GM20000 (cell line): ENCODE data around the gene LGSN.
A peak's percentile ranks its signal among the peaks of the same experiment; 100 is the strongest.
"Not testable (repeated sequence)": the region's sequence is repeated elsewhere in the genome, so short reads cannot be mapped to it uniquely, and the experiment has no call there.

ENCODE experiments used
- DNase-seq: peaks from one replicate; pipeline ENCODE4 v3.0.0; 2012; ENCODE audit warnings: low spot score
- TF ChIP-seq, protein P1 (sequence below): IDR thresholded peaks from 2 replicates; pipeline ENCODE4 v1.5.1; 2012; ENCODE audit warnings: mild to moderate bottlenecking, control low read depth; ENCODE audit errors: extremely low read depth, missing control alignments

The LGSN gene

DNA sequence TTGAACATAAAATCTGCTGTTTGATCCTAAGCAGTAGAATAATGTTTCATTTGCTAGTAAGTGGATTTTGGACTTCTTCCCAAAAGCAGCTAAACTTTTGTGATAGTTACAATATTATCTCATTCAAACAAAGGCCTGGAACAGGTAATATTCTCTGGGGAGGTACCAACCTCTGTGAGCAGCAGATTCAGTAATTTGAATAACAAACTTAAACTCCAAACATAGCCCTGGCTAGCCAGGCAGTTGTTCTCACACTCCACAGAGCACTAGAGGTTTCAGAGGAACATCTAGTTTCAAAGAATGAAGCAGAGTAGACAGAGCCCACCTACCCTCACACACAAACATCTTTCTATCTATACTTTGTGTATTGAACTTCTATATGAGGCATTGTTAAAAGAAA is 40.9 kb downstream of the LGSN start:
- TF ChIP-seq, protein P1, sequence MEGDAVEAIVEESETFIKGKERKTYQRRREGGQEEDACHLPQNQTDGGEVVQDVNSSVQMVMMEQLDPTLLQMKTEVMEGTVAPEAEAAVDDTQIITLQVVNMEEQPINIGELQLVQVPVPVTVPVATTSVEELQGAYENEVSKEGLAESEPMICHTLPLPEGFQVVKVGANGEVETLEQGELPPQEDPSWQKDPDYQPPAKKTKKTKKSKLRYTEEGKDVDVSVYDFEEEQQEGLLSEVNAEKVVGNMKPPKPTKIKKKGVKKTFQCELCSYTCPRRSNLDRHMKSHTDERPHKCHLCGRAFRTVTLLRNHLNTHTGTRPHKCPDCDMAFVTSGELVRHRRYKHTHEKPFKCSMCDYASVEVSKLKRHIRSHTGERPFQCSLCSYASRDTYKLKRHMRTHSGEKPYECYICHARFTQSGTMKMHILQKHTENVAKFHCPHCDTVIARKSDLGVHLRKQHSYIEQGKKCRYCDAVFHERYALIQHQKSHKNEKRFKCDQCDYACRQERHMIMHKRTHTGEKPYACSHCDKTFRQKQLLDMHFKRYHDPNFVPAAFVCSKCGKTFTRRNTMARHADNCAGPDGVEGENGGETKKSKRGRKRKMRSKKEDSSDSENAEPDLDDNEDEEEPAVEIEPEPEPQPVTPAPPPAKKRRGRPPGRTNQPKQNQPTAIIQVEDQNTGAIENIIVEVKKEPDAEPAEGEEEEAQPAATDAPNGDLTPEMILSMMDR = no peak
- no peak for DNase-seq

DNA sequence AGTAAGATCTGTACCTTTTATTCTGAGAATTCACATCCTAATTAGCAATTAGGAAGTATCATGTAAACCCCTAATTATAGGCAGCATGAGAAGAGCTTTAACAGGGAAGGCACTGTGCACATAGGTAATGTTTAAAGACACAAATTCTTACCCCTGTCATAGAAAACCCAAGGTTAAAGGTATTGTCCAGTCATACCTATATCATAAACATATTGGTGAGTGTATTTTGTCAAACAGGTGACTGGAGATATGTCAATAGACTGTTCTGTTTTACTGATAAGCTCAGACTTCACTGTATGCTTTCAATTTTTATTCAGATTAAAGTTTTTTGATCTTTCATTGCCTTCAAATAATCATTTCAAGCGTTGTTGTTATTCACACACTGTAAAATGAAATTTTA is 43.8 kb downstream of the LGSN start:
- DNase-seq = no peak
- TF ChIP-seq, protein P1 = no peak

DNA sequence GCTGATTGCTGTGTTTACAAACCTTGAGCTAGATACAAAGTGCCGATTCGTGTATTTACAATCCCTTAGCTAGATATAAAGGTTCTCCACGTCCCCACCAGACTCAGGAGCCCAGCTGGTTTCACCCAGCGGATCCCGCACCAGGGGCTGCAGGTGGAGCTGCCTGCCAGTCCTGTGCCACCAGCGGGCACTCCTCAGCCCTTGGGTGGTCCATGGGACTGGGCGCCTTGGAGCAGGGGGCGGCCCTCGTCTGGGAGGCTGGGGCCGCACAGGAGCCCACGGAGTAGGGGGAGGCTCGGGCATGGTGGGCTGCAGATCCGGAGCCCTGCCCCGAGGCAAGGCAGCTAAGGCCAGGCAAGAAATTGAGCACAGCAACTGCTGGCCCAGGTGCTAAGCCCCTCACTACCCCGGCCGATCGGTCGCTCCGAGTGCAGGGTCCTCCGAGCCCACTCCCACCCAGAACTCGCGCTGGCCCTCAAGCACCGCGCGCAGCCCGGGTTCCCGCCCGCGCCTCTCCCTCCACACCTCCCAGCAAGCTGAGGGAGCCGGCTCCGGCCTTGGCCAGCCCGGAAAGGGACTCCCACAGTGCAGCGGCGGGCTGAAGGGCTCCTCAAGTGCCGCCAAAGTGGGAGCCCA is 44.9 kb downstream of the LGSN start:
- not testable (repeated sequence) for DNase-seq

DNA sequence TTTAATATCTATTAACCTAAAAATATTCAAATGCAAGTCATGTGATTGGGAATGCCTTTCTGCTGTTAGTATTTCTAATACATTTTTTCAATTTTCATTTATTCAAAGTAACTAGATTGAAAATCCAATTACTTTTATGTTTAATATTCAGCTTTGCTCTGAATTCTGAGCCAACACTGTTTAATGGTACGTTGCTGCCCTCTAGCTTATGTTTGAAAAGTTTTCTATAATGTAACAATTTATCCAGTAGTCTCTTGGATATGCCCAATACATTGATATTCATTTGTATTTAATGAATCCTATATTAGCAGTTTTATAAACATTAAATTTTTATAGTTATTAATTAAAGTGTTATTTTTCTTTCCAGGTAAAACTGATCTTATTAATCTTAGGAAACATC is 47.4 kb downstream of the LGSN start:
- DNase-seq = peak; percentile 51
- TF ChIP-seq, protein P1 = no peak

DNA sequence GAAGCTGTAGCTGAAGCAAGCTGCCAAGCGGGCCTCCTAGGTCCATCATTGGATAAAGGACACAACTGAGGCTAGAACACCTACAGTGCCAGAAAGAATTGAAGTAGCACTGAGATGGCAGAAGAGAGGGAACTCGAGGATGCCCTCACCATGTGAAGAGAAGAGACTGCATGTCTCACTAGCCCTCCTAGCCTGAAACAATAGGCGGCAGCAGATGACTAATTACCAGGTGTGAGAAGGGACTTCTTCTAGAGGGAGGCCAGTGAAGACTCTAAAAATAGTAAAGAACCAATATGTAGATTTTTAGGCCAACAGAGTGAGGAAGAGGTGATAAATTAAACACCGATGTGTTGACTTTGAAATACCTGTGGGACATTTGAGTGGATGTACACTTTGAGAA is 50.3 kb downstream of the LGSN start:
- TF ChIP-seq, protein P1 = no peak
- peak; percentile 32 for DNase-seq

DNA sequence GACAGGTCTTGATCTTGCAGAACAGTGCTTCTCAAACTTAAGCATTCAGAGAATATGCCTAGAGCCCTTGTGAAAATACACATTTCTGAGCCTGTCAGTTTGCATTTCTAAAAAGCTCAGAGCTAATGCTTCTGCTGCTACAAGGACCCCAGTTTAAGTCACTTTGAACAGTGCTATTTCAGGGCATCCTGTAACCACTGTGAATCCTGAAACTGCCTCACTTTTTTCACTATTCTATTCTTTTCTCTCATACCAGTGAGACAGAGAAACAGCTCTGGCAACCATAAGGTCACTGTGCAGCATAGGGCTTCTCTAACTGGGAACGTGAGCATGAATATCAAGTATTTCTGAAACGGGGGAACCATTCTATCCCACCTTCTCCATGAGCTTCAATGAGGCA is 51.2 kb downstream of the LGSN start:
- DNase-seq = peak; percentile 18
- TF ChIP-seq, protein P1 = no peak

DNA sequence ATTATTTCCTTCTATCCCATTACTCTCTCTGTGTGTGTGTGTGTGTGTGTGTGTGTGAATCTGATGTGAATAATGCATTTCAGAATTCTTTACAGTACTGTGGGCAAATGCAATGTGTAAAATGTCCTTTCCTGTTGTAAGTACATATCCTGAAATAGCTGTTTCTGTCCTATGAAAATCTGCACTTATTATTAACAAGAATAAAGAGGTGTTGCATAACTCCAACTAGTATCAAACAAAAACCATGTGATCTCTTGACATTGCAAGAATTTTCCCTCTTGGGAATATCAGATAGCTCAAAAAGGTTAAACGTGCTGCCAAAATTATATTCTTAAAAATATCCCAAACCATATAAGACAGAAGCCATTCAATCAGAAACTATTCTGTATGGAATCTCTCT is 52.0 kb downstream of the LGSN start:
- TF ChIP-seq, protein P1 = no peak
- no peak for DNase-seq

DNA sequence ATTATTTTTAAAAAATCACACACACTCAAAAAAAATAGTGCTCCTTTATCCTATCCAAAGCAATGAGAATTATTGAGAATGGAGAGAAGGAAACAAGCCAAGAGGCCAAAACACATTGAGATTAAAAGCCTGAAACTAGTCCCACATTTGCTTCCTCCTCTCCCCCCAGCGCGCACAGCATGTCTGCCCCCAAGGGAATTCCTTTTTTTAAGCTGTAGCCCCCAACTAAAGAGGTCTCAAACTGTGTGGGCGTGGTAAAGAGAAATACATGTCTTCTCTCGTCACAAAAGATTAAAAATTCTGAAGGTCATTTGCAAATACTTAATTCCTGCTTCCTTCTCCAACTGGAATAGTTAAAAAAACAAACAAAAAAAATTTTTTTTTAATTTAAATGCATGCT is 52.7 kb downstream of the LGSN start:
- TF ChIP-seq, protein P1 = no peak
- no peak for DNase-seq
